OCI-LY7 (cell line): ENCODE results near the gene PDIA6. TPM values are rescaled to one million over a fixed set of nuclear protein-coding genes. Genes with fewer than 3 reads are reported as not detected.

Experiments
- BruUV-seq: library from RNA; stranded (reverse); fragments of 400-500 nt; replicated peaks from 2 replicates; lab custom pipeline; 2021; lab: Mats Ljungman, UMichigan
- CTCF ChIA-PET: fragments of 300-600 bp; sonication (Branson Sonifier 250); formaldehyde crosslinking; loops from one replicate; lab custom pipeline; 2022; ENCODE audit warnings: antibody characterized with exemption; ENCODE audit not compliant: unreplicated experiment; lab: Charles Lee
- POLR2A ChIA-PET: fragments of 300-600 bp; sonication (Branson Sonifier 250); formaldehyde crosslinking; loops from one replicate; lab custom pipeline; 2022; ENCODE audit warnings: antibody characterized with exemption; lab: Charles Lee
- DNase-seq: peaks from one replicate; pipeline ENCODE4 v3.0.0-alpha.2; 2015; ENCODE audit warnings: low spot score
- H2AFZ ChIP-seq: fragments of 200-600 bp; sonication (generic), shearing (Covaris generic); 2 replicates; pipeline ENCODE4 v1.6.1; 2014; ENCODE audit warnings: mild to moderate bottlenecking, antibody characterized with exemption, low read length, moderate library complexity
- H3K27ac ChIP-seq: fragments of 200-600 bp; sonication (generic); 2 replicates; pipeline ENCODE4 v1.5.1; 2014; ENCODE audit warnings: mixed run types, low read depth, mild to moderate bottlenecking, moderate library complexity, low read length, inconsistent platforms; ENCODE audit not compliant: poor library complexity, severe bottlenecking
- H3K36me3 ChIP-seq: fragments of 200-600 bp; sonication (generic); 2 replicates; pipeline ENCODE4 v1.6.1; 2014; ENCODE audit warnings: mild to moderate bottlenecking, antibody characterized with exemption, low read length, moderate library complexity, mixed read lengths; ENCODE audit not compliant: insufficient read depth
- H3K4me1 ChIP-seq: fragments of 200-600 bp; sonication (generic); 2 replicates; pipeline ENCODE4 v1.5.1; 2014; ENCODE audit warnings: mild to moderate bottlenecking, low read length; ENCODE audit not compliant: insufficient read depth, poor library complexity, severe bottlenecking
- H3K4me2 ChIP-seq: fragments of 200-600 bp; sonication (generic); 2 replicates; pipeline ENCODE4 v1.6.1; 2014; ENCODE audit warnings: mild to moderate bottlenecking, low read length
- H3K4me3 ChIP-seq: fragments of 200-600 bp; sonication (generic); 2 replicates; pipeline ENCODE4 v1.5.1; 2014; ENCODE audit warnings: mild to moderate bottlenecking, low read depth, low read length; ENCODE audit not compliant: poor library complexity, severe bottlenecking
- H3K79me2 ChIP-seq: fragments of 200-600 bp; sonication (generic); 2 replicates; pipeline ENCODE4 v1.6.1; 2016; ENCODE audit warnings: low read depth, mild to moderate bottlenecking, low read length, moderate library complexity, mixed read lengths; ENCODE audit not compliant: insufficient read depth
- H3K9me2 ChIP-seq: fragments of 200-600 bp; sonication (generic); 2 replicates; pipeline ENCODE4 v1.6.1; 2016; ENCODE audit warnings: mild to moderate bottlenecking, low read length, mixed read lengths; ENCODE audit not compliant: insufficient read depth
- H3K9me3 ChIP-seq: fragments of 200-600 bp; sonication (generic); 2 replicates; pipeline ENCODE4 v1.6.1; 2014; ENCODE audit warnings: mild to moderate bottlenecking, mixed run types, low read length, mixed read lengths
- H4K20me1 ChIP-seq: fragments of 200-600 bp; sonication (generic); 2 replicates; pipeline ENCODE4 v1.6.1; 2014; ENCODE audit warnings: mild to moderate bottlenecking, antibody characterized with exemption, low read length, moderate library complexity, mixed read lengths; ENCODE audit not compliant: insufficient read depth
- CTCF ChIP-seq: fragments of 200-600 bp; sonication (generic); conservative IDR thresholded peaks from 2 replicates; pipeline ENCODE4 v1.5.1; 2014; ENCODE audit warnings: mild to moderate bottlenecking, antibody characterized with exemption, low read length, moderate library complexity, mixed read lengths
- EZH2phosphoT487 ChIP-seq: fragments of 200-600 bp; sonication (generic); IDR thresholded peaks from 2 replicates; pipeline ENCODE4 v1.6.1; 2018; ENCODE audit warnings: low read depth, borderline replicate concordance, mild to moderate bottlenecking, mixed run types, antibody characterized with exemption, low read length, moderate library complexity, mixed read lengths
- intact Hi-C: fragments of 100-400 bp; cut with micrococcal nuclease; formaldehyde crosslinking; loops from one replicate; pipeline ENCODE4 v1.10.0; 2022; ENCODE audit not compliant: unreplicated experiment
- total RNA-seq, 2 experiments: library from RNA; depleted of rRNA in 1 of 2; stranded (reverse); fragments of >200 nt in 1 of 2; shearing (Covaris generic) in 1 of 2; gene quantifications; 2 replicates each; pipeline ENCODE4 v1.2.3, GENCODE V29; 2014 to 2022

The PDIA6 gene
- total RNA-seq, 2 experiments from 2014 or later: 150 to 171 TPM

- POLR2A ChIA-PET: interaction anchor here (0.6 kb wide), 1 partner anchor 311 kb away, joined by 9 read pairs; no protein-coding TSS in a partner anchor
- no peak overlapping the region for H2AFZ ChIP-seq
- no peak for DNase-seq
- H3K4me3 ChIP-seq: no peak overlapping the region
- TF ChIP-seq CTCF: no peak
- no peak for TF ChIP-seq EZH2phosphoT487
- intact Hi-C loops: loop anchor here (10.0 kb wide), 1 partner anchor 755 kb away; no protein-coding TSS in a partner anchor
- no peak overlapping the region for H3K4me2 ChIP-seq
- no TSS peak for BruUV-seq
- peaks cover 3% of the 10 kb centered on the region for H3K4me1 ChIP-seq
- H3K79me2 ChIP-seq: no peaks in the 10 kb centered on the region
- no peak overlapping the region for H3K27ac ChIP-seq
- no peaks in the 10 kb centered on the region for H3K9me2 ChIP-seq
- CTCF ChIA-PET: no interaction called here
- H4K20me1 ChIP-seq: no peaks in the 10 kb centered on the region
- no peaks in the 10 kb centered on the region for H3K9me3 ChIP-seq
- H3K36me3 ChIP-seq: no peaks in the 10 kb centered on the region
Measured at GRCh38 chr2:10830203-10830602, 17.6 kb upstream of the PDIA6 start.

GRCh38 chr2:10829299-10829698 is 16.7 kb upstream of the PDIA6 start:
- intact Hi-C loops: no loop called here
- no peak overlapping the region for H2AFZ ChIP-seq
- no peaks in the 10 kb centered on the region for H3K9me2 ChIP-seq
- TF ChIP-seq CTCF: no peak
- no peak for TF ChIP-seq EZH2phosphoT487
- no peak overlapping the region for H3K4me3 ChIP-seq
- H3K36me3 ChIP-seq: no peaks in the 10 kb centered on the region
- no peaks in the 10 kb centered on the region for H4K20me1 ChIP-seq
- CTCF ChIA-PET: no interaction called here
- H3K27ac ChIP-seq: no peak overlapping the region
- no peaks in the 10 kb centered on the region for H3K79me2 ChIP-seq
- no TSS peak for BruUV-seq
- H3K4me1 ChIP-seq: peaks cover 3% of the 10 kb centered on the region
- POLR2A ChIA-PET: no interaction called here
- DNase-seq: no peak
- H3K9me3 ChIP-seq: no peaks in the 10 kb centered on the region
- no peak overlapping the region for H3K4me2 ChIP-seq

DNA sequence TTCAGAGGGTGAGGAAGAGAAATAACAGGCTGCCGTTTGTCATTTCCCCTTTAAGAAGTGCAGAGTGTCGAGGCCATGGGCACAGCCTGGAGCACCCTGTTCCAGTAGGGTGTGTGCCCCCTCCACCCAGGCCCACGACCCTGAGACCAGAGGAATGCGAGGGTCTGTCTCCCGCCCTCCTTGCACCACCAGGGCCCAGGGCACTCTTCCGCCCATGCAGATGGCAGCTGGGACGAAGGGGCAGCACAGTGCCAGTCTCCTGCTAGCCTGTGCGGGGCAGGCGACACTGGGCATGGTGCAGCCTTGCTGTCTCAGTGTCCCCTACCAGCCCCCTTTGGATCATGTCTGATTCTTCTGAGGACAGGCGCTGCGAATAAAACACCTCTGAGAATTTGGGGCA is 15.8 kb upstream of the PDIA6 start:
- no peak overlapping the region for H3K27ac ChIP-seq
- no peaks in the 10 kb centered on the region for H3K9me3 ChIP-seq
- no peak for DNase-seq
- H3K4me3 ChIP-seq: no peak overlapping the region
- no peak for TF ChIP-seq EZH2phosphoT487
- no peak for TF ChIP-seq CTCF
- no peak overlapping the region for H3K4me2 ChIP-seq
- H3K9me2 ChIP-seq: no peaks in the 10 kb centered on the region
- BruUV-seq: no TSS peak
- H2AFZ ChIP-seq: no peak overlapping the region
- H3K79me2 ChIP-seq: no peaks in the 10 kb centered on the region
- intact Hi-C loops: no loop called here
- no peaks in the 10 kb centered on the region for H4K20me1 ChIP-seq
- ChIA-PET CTCF (no interaction called here), POLR2A (interaction anchor here (0.8 kb wide), 1 partner anchor 39 kb away, joined by 3 read pairs; no protein-coding TSS in a partner anchor)
- no peaks in the 10 kb centered on the region for H3K36me3 ChIP-seq
- H3K4me1 ChIP-seq: peaks cover 3% of the 10 kb centered on the region
